HG02623 (cell line): ENCODE data around the gene DOCK7.
A peak's percentile ranks its signal among the peaks of the same experiment; 100 is the strongest.

Experiments used
- ATAC-seq: cut with Tn5 transposase; IDR thresholded peaks from one replicate; pipeline ENCODE4 v1.9.1; 2021; ENCODE audit warnings: moderate library complexity; ENCODE audit not compliant: unreplicated experiment

Gene DOCK7

GRCh38 chr1:62462370-62462769 lies 225.8 kb downstream of the DOCK7 start:
- ATAC-seq = no peak

GRCh38 chr1:62457955-62458354 lies 230.2 kb downstream of the DOCK7 start:
- ATAC-seq = no peak

- no peak for ATAC-seq
Observed at GRCh38 chr1:62452951-62453350, 235.2 kb downstream of the DOCK7 start.

- no peak for ATAC-seq
Observed at GRCh38 chr1:62450301-62450700, 237.9 kb downstream of the DOCK7 start.

- ATAC-seq = no peak
Observed at GRCh38 chr1:62448221-62448933, 239.8 kb downstream of the DOCK7 start.

GRCh38 chr1:62444701-62445100 lies 243.5 kb downstream of the DOCK7 start:
- no peak for ATAC-seq

GRCh38 chr1:62439652-62440371 lies 248.4 kb downstream of the DOCK7 start:
- ATAC-seq = peak; percentile 21

- no peak for ATAC-seq
Observed at GRCh38 chr1:62438163-62438562, 250.0 kb downstream of the DOCK7 start.

GRCh38 chr1:62437273-62437940 lies 250.8 kb downstream of the DOCK7 start:
- no peak for ATAC-seq

- peak; percentile 76 for ATAC-seq
Observed at GRCh38 chr1:62436466-62437272, 251.5 kb downstream of the DOCK7 start, which contains the start of gene USP1. Gene USP1 (plus strand): TSS chr1:62437049. CDS start chr1:62439868, 2,819 bp downstream.

- ATAC-seq = peak; percentile 55
Observed at GRCh38 chr1:62436039-62436465, 252.1 kb downstream of the DOCK7 start.

- no peak for ATAC-seq
Observed at GRCh38 chr1:62435231-62436038, 252.8 kb downstream of the DOCK7 start.

- no peak for ATAC-seq
Observed at GRCh38 chr1:62434618-62435001, 253.6 kb downstream of the DOCK7 start.

- ATAC-seq = no peak
Observed at GRCh38 chr1:62433861-62434617, 254.1 kb downstream of the DOCK7 start.

GRCh38 chr1:62429581-62429980 lies 258.6 kb downstream of the DOCK7 start:
- no peak for ATAC-seq

GRCh38 chr1:62428351-62428750 lies 259.8 kb downstream of the DOCK7 start:
- no peak for ATAC-seq

GRCh38 chr1:62426794-62427193 lies 261.4 kb downstream of the DOCK7 start:
- ATAC-seq = no peak

- no peak for ATAC-seq
Observed at GRCh38 chr1:62426237-62426636, 261.9 kb downstream of the DOCK7 start.

- ATAC-seq = no peak
Observed at GRCh38 chr1:62425041-62425440, 263.1 kb downstream of the DOCK7 start.
